ENCODE data around the gene CDO1. TPM values are rescaled to one million over a fixed set of nuclear protein-coding genes. Genes with fewer than 3 reads are reported as not detected.

The CDO1 gene
- total RNA-seq, 3 donors from 2014 or later (not counting 1 experiment from before 2014, with no cell fraction given), result not detected

DNA sequence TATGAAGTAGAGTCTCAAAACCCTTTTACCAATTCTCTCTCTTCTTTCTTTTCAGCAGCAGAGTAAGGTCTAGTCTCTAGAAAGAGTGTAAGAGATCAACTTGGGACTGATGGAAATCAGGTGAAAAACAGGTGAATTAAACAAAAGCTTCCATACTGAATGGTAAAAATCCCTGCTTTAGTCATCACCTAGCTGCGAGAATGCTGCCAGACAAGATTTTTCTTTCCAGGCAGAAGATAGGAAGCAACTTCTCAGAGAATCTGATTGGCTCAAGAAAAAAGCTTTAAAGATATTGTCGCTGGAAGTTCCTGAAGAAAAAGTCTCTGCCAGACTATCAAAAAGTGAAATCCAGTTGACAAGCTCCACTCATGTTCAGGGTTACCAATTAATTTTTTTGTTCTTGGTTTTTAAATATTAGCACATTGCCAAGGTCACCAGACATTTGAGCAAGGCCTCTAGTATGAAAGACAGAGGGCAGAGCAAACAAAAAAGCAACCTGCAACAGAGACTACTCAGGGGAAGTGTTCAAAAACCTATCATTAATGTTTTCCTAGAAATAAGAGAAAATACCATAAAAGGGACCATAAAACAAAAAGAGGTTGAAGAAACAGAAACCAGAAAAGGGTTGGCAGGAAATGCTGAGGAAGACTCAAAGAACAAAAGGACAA lies 9.3 kb downstream of the CDO1 start:
- DNase-seq, result no peak
- 94% methylated on average over 2 of the region's 2 CpGs for WGBS (ENCODE audit: insufficient coverage)
- Mint-ChIP-seq H3K4me3 (no peak overlapping the region), H3K4me1 (no peaks in the 10 kb centered on the region), H3K27me3 (ENCODE audit: low read depth in 2 of 2) (peaks cover 24 to 62% of the 10 kb centered on the region in 2 donors), H3K9me3 (no peaks in the 10 kb centered on the region), H3K36me3 (no peaks in the 10 kb centered on the region), H3K27ac (no peak overlapping the region)
- intact Hi-C loops (cut with micrococcal nuclease), result no loop called here
- TF ChIP-seq, protein P1, sequence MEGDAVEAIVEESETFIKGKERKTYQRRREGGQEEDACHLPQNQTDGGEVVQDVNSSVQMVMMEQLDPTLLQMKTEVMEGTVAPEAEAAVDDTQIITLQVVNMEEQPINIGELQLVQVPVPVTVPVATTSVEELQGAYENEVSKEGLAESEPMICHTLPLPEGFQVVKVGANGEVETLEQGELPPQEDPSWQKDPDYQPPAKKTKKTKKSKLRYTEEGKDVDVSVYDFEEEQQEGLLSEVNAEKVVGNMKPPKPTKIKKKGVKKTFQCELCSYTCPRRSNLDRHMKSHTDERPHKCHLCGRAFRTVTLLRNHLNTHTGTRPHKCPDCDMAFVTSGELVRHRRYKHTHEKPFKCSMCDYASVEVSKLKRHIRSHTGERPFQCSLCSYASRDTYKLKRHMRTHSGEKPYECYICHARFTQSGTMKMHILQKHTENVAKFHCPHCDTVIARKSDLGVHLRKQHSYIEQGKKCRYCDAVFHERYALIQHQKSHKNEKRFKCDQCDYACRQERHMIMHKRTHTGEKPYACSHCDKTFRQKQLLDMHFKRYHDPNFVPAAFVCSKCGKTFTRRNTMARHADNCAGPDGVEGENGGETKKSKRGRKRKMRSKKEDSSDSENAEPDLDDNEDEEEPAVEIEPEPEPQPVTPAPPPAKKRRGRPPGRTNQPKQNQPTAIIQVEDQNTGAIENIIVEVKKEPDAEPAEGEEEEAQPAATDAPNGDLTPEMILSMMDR (IDR thresholded peaks at IDR 0.05), result no peak
- no peak overlapping the region for H3K27ac ChIP-seq (ENCODE audit: low read length)
- H3K4me1 ChIP-seq (ENCODE audit: control insufficient read depth, insufficient read depth, low read length), result no peaks in the 10 kb centered on the region
- H3K4me3 ChIP-seq (ENCODE audit: low read length), result no peak overlapping the region
- no peaks in the 10 kb centered on the region for H3K36me3 ChIP-seq (ENCODE audit: control insufficient read depth, insufficient read depth, low read length)
- H3K27me3 ChIP-seq (ENCODE audit: control insufficient read depth, insufficient read depth, low read length), result peaks cover 9% of the 10 kb centered on the region
- no peaks in the 10 kb centered on the region for H3K9me3 ChIP-seq (ENCODE audit: control insufficient read depth, insufficient read depth, low read length)
- ATAC-seq, result no peak

DNA sequence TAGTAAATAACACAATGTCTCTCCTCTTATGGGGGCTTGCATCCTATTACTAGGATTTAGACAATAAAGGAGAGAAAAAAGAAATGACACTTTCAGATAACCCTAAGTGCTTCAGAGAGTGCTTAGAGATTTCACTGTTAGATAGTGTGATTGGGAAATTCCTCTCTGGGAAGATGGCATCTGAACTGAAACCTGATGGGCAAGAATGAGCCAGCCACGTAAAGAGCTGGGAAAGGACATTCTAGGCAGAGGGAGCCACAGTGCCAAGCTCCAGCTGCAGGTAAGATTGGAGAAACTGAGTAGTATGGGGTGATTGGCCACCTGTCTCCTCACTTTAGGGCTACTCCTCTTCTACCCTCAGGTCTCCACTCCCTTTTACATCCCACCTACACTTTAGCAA lies 14.5 kb downstream of the CDO1 start:
- Mint-ChIP-seq H3K27ac (no peak overlapping the region), H3K4me1 (no peaks in the 10 kb centered on the region), H3K36me3 (no peaks in the 10 kb centered on the region), H3K4me3 (no peak overlapping the region), H3K9me3 (no peaks in the 10 kb centered on the region), H3K27me3 (ENCODE audit: low read depth in 2 of 2) (peaks cover 24 to 54% of the 10 kb centered on the region in 2 donors)
- ATAC-seq (no peak), DNase-seq (no peak)
- TF ChIP-seq, protein P1 (IDR thresholded peaks at IDR 0.05), result no peak
- Histone ChIP-seq H3K4me3 (ENCODE audit: low read length) (no peak overlapping the region), H3K27me3 (ENCODE audit: control insufficient read depth, insufficient read depth, low read length) (no peaks in the 10 kb centered on the region), H3K27ac (ENCODE audit: low read length) (no peak overlapping the region), H3K4me1 (ENCODE audit: control insufficient read depth, insufficient read depth, low read length) (no peaks in the 10 kb centered on the region), H3K36me3 (ENCODE audit: control insufficient read depth, insufficient read depth, low read length) (no peaks in the 10 kb centered on the region), H3K9me3 (ENCODE audit: control insufficient read depth, insufficient read depth, low read length) (no peaks in the 10 kb centered on the region)
- 80% methylated on average over 1 of the region's 1 CpG for WGBS (ENCODE audit: insufficient coverage)
- intact Hi-C loops (cut with micrococcal nuclease), result no loop called here

DNA sequence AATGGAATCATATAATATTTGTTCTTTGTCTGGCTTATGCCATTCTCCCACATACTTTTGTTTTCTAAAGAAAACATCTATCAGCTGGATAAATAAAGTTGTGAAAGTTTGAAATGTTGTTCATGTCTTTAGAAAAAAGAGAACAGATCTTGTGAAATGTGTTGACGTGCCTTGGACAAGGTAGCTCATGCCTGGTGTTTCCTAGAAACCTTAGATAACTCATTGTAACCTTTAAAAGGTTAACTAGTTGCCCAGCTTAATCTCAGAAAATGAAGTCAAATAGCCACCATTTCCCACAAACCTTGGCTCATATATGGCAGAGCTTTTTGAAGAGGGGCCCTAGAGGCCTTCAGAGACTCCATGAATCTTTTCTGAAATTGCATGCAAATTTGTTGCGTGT lies 15.3 kb downstream of the CDO1 start:
- H3K4me1 ChIP-seq (ENCODE audit: control insufficient read depth, insufficient read depth, low read length), result no peaks in the 10 kb centered on the region
- ATAC-seq (no peak), DNase-seq (no peak)
- TF ChIP-seq, protein P1 (IDR thresholded peaks at IDR 0.05), result no peak
- no peak overlapping the region for H3K4me3 ChIP-seq (ENCODE audit: low read length)
- no peaks in the 10 kb centered on the region for H3K36me3 ChIP-seq (ENCODE audit: control insufficient read depth, insufficient read depth, low read length)
- Mint-ChIP-seq H3K4me1 (no peaks in the 10 kb centered on the region), H3K9me3 (no peaks in the 10 kb centered on the region), H3K36me3 (no peaks in the 10 kb centered on the region), H3K4me3 (no peak overlapping the region), H3K27me3 (ENCODE audit: low read depth in 2 of 2) (peaks cover 24 to 47% of the 10 kb centered on the region in 2 donors), H3K27ac (no peak overlapping the region)
- no peak overlapping the region for H3K27ac ChIP-seq (ENCODE audit: low read length)
- WGBS (ENCODE audit: insufficient coverage), result 91% methylated on average over 2 of the region's 2 CpGs
- intact Hi-C loops (cut with micrococcal nuclease), result no loop called here
- H3K9me3 ChIP-seq (ENCODE audit: control insufficient read depth, insufficient read depth, low read length), result no peaks in the 10 kb centered on the region
- no peaks in the 10 kb centered on the region for H3K27me3 ChIP-seq (ENCODE audit: control insufficient read depth, insufficient read depth, low read length)

DNA sequence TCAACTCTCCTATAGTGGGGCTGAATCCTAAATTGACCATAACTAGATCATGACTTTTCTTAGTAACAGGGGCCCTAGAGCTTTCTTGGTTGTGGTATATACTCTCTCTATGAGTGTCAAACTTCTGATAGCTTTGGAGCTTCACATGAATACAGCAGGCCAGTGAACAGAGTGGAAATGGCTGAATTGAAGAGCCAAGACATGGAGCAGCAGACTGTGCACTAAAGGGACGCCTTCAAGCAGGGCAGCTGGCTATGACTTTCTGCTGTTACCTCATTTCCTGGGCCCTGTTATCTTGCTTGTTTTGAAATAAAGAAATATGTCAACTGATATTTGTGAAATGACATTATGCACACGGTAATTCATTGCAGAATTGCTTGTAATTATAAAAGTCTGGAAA lies 16.4 kb downstream of the CDO1 start:
- TF ChIP-seq, protein P1 (IDR thresholded peaks at IDR 0.05), result no peak
- Mint-ChIP-seq H3K4me1 (no peaks in the 10 kb centered on the region), H3K4me3 (no peak overlapping the region), H3K36me3 (no peaks in the 10 kb centered on the region), H3K9me3 (no peaks in the 10 kb centered on the region), H3K27ac (no peak overlapping the region), H3K27me3 (ENCODE audit: low read depth in 2 of 2) (peaks cover 24 to 46% of the 10 kb centered on the region in 2 donors)
- no peaks in the 10 kb centered on the region for H3K9me3 ChIP-seq (ENCODE audit: control insufficient read depth, insufficient read depth, low read length)
- no peaks in the 10 kb centered on the region for H3K4me1 ChIP-seq (ENCODE audit: control insufficient read depth, insufficient read depth, low read length)
- WGBS (ENCODE audit: insufficient coverage), result 78% methylated on average over 2 of the region's 2 CpGs
- ATAC-seq, result no peak
- intact Hi-C loops (cut with micrococcal nuclease), result no loop called here
- DNase-seq, result no peak
- H3K27ac ChIP-seq (ENCODE audit: low read length), result no peak overlapping the region
- H3K27me3 ChIP-seq (ENCODE audit: control insufficient read depth, insufficient read depth, low read length), result no peaks in the 10 kb centered on the region
- no peaks in the 10 kb centered on the region for H3K36me3 ChIP-seq (ENCODE audit: control insufficient read depth, insufficient read depth, low read length)
- no peak overlapping the region for H3K4me3 ChIP-seq (ENCODE audit: low read length)

Data from natural killer cell (primary cell).